ENCODE results near the gene ZFPM1.
A peak's percentile ranks its signal among the peaks of the same experiment; 100 is the strongest.

Gene ZFPM1

DNA sequence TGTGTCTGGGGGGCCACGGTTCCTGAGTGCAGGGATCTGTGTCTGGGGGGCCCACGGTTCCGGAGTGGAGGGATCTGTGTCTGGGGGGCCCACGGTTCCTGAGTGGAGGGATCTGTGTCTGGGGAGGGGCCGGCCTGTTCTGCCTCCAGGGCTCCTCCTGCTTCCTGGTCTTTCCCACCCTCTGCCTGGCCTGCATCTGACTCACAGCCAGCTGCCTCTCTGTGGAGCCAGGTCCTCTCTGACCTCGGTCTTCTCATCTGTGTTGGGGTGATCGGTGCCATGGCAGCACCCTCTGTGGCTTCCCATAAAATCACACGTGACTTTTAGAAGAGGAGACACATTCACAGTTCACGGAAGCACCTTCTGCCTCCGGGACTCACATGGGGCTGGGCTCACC, 50.3 kb downstream of the ZFPM1 start:
- no peak for DNase-seq

DNA sequence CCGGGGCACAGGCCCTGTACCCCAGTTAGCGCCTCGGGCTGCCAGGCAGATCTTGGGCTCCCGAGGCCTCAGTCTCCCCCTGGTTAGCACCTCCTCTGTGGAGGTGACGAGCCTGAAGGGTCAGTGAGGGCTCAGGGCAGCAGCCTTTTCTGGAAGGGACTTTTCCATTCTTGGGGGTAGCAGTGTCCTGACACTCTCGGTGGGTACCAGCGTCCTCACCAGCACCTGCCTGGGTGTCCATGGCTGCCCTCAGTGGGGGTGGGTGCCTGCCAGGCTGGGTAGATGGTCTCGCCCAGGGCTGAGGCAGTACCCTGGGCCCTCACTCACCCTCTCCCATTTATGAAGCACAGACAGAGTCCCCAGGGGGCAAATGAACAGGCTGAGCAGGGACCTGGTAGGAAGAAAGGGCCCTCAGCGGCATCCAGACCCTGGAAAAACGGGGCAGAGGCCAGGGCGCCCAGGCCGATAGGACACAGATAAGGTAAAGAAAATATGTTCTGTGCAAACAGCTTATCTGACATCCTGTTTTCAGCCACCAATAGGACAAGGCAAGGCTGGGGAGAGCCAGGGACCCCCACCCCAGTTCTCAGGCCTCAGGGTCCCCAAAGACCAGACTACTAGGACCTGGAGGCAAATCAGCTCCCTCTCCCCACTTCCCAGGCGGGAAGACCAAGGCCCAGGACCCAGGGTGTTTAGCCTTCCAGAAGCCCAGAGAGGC, 50.9 kb downstream of the ZFPM1 start:
- DNase-seq = no peak

- no peak for DNase-seq
Observed at GRCh38 chr16:88504489-88505404, 51.7 kb downstream of the ZFPM1 start.

- peak; percentile 75 to 81 for DNase-seq
Observed at GRCh38 chr16:88505405-88506082, 52.5 kb downstream of the ZFPM1 start.

DNA sequence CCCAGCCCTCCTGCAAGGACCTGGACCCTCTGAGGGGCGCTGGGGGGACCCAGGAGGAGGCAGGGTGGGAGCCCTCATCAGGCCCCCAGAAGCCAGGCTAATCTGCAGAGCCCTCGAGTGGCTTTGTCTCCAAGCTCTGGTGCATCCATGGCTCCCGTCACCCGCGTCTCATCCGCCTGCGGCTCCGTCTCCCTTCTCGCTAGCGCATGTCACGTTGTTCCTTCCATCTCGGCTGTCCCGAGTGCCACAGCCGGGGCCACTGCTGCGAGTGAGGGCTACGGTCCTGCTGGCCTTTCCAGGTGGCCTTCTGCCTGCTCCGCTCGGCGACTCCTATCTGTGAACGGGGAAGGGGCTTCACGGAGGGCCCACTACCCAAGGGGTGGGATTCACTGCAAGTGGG, 53.6 kb downstream of the ZFPM1 start:
- DNase-seq = no peak

- DNase-seq = no peak
Observed at GRCh38 chr16:88507231-88507743, 54.2 kb downstream of the ZFPM1 start.

- DNase-seq = no peak
Observed at GRCh38 chr16:88508376-88508867, 55.3 kb downstream of the ZFPM1 start.

GRCh38 chr16:88508868-88509748, 56.0 kb downstream of the ZFPM1 start:
- no peak for DNase-seq

GRCh38 chr16:88509749-88510069, 56.6 kb downstream of the ZFPM1 start:
- no peak for DNase-seq

DNA sequence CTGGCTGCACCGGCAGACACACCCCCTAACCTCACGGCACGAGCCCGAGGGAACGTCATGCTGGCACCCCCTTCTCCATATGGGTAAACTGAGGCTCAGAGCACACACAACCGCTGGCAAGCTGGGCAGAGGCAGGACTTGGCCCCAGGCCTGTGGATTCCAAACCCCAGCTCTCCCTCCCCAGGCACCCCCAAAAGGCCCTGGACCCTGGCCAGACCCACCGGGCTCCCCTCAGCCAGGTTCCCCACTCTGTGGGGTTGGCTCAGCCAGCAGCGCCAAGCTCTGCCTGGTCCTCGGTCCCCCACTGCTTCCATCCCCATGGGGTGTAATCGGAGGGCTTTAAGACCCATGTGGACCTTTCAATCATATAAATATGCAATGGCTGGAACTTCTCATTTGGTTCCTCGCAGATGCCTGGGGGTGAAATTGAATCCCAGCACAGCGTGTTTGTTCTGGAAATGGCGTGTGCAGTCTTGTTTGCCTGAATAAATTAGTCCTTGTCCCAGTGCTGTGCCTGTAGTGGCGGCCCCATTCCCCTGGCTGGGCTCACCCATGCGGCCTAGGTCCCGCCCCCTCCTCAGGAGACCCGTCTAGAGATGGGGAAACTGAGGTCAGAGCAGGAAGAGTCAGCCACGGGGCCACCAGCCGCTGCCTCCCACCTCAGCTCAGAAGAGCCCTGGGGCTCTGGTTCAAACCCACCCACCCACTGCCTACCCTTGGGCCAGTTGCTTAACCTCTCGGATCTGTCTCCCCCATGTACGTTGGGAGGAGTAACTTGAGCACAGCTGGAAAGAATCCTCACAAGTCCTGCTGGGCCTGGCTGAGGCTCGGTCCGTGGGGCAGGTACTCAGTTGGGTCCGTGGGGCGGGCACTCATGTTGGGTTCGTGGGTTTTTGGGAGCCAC, 57.3 kb downstream of the ZFPM1 start:
- no peak for DNase-seq

GRCh38 chr16:88511060-88511459, 58.0 kb downstream of the ZFPM1 start:
- DNase-seq = no peak

GRCh38 chr16:88511906-88512305, 58.8 kb downstream of the ZFPM1 start:
- no peak for DNase-seq

DNA sequence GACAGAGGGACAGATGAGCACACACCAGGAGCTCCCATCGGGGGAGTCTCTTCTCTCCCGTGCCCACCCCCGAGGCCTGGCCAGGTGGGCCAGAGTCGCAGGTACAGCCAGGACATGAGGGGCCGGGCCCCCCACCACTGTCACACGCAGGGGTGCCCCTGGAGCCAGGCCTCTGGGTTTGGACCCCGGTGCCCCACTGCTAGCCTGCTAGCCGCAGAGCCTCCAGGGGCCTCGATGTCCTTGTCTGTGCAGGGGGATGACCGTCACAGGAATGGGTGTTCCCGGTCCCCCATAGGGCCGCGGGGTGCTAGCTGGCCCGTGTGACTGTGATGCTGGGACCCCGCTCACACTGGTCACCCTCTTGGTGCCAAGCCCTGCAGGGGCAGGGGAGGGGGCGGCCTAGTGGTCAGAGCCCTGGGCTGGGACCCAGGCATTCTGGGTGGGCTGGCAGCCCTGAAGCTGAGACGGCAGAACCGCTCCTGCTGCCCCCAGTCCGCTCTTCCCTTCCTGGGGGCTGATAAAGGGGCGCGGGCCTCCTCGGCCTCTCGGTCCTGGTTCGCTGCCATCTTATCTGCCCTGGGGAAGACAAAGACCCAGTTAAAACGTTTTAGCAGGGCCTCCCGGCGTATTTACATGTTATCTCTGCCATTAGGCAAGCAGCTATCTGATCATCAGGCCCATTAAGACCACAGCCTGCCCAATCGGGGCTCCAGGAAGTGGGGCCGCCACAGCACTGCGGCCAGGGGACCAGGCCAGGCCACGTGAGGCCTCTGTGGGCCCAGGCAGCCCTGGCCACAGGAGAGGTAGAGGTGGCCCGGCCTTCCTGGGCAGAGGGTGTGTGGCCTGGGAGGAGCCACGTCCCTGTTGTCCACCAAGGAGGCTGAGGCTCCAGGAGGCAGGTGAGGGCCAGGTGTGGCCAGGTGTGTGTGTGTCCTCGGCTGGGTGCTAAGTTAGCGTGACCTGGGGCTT, 59.9 kb downstream of the ZFPM1 start:
- DNase-seq = no peak

GRCh38 chr16:88514070-88514469, 61.0 kb downstream of the ZFPM1 start:
- DNase-seq = no peak

DNA sequence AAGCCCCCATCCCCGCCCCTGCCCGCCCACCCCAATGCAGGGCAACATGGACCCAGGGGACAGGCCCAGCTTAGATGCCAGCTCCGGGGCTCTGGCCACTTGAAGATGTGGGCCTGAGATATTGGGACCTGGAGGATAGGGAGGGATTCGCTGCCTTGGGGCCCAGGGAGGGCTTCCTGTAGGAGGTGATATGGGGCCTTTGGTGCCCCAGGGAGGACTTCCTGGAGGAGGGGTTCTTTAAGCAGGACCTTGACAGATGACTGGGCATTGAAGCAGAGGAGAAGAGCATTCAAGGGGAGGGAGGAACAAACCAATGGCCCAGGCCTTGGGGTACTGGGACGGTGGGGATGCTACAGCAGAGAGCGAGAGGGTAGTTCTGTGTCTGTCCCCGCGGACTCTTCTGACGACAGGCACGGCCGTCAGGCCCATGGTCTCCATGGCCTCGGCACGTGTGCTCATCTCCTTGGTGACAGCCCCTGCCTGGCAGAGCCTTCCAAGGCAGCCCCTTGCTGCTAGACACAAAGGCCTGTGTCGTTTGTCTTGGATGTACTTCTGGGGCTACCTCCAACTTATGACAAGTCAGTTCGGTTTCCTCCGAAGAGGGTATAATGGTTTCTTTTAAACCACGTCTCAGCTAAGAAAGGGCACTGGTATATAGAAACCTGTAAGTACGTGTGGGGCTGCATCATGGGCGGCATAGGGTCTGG, 61.6 kb downstream of the ZFPM1 start:
- no peak for DNase-seq

DNA sequence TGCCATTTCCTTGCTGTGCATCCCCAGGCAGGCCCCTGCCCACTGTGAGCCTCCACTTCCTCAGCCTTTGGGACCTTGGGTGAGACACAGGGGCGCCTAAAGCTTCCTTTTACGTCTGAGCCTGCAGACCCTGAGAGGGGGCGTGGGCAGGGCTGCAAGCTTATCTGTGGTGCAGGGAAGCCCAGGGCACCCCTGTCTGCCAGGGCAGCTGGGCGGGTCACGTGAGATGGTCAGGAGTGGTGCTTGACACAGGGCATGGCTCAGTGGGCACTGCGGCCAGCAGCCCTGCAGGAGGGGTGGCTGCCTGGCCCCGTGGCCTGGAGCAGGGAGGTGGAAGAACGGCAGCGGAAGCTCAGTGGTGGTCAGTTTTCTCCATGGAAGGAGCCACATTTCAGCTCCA, 62.3 kb downstream of the ZFPM1 start:
- DNase-seq = no peak

DNA sequence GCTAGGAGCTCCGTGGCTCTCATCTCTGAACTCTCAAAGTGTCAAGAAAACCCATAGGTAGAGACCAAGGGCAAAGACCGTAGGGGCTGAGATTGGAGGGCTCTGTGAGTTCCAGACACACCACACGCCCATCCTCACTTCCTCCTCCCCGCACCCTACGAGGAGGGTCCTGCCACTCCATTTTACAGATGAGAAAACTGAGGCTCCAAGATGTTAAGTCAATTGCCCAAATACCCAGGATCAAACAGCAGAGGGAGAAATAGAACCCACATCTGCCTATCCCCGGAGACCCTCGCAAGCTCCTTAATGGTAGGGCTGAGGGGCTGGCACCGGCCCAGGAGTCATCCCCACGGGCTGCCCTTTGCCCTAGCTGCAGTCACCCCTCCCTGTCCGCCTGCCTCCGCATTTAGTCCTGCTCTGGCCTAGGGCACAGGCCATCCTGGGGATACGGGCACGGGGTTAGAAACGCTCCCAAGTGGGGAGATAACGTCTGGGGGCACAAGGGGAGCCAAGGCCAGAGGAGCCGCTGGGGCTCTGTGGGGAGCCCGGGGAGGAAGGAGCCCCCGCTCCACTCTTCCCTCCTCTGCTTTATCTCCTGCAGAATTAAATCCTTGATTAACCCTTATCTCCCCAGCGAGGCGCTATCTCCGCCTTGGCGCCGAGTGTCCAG, 63.0 kb downstream of the ZFPM1 start:
- DNase-seq = no peak

- no peak for DNase-seq
Observed at GRCh38 chr16:88516601-88517061, 63.6 kb downstream of the ZFPM1 start.
